Sigmoid colon (tissue), 7 donors: ENCODE results near the gene HMGN1. TPM values are rescaled to one million over a fixed set of nuclear protein-coding genes. Genes with fewer than 3 reads are reported as not detected.

Experiments used
- DNase-seq: peaks from one replicate; pipeline ENCODE4 v3.0.0-alpha.2; 2019
- H3K27ac ChIP-seq, 4 donors: fragments of 200-600 bp; sonication (generic); one replicate each; pipeline ENCODE4 v1.5.1; 2016 to 2019; ENCODE audit warnings: mild to moderate bottlenecking in 1 of 4
- H3K27me3 ChIP-seq, 3 donors: fragments of 200-600 bp; sonication (generic); one replicate each; pipeline ENCODE4 v1.5.1; 2019; ENCODE audit warnings: mild to moderate bottlenecking in 1 of 3
- H3K36me3 ChIP-seq, 4 donors: fragments of 200-600 bp; sonication (generic); one replicate each; pipeline ENCODE4 v1.5.1; 2016 to 2019
- H3K4me1 ChIP-seq, 4 donors: fragments of 200-600 bp; sonication (generic); one replicate each; pipeline ENCODE4 v1.5.1; 2017 to 2019
- H3K4me3 ChIP-seq, 4 donors: fragments of 200-600 bp; sonication (generic); one replicate each; pipeline ENCODE4 v1.5.1; 2017 to 2019; ENCODE audit warnings: mild to moderate bottlenecking in 2 of 4, moderate library complexity in 1 of 4
- H3K9me3 ChIP-seq, 4 donors: fragments of 200-600 bp in 3 of 4; sonication (generic) in 3 of 4; one replicate each; pipeline versions ENCODE4 v1.5.1 to v1.6.1; 2013 to 2019
- CTCF ChIP-seq, 4 experiments: fragments of 450-650 bp in 3 of 4; fragments of 200-600 bp in 1 of 4; IDR thresholded peaks; one replicate each; pipeline ENCODE4 v1.5.1; 2016 to 2019; ENCODE audit warnings: antibody characterized with exemption in 4 of 4, mild to moderate bottlenecking in 3 of 4, moderate library complexity in 2 of 4
- EP300 ChIP-seq, 4 donors: sonication (generic); formaldehyde crosslinking; IDR thresholded peaks; one replicate each; pipeline ENCODE4 v1.6.1; 2017; ENCODE audit warnings: antibody characterized with exemption in 4 of 4
- POLR2A ChIP-seq, 2 donors: fragments of 450-650 bp; IDR thresholded peaks; one replicate each; pipeline ENCODE4 v1.6.1; 2016; ENCODE audit warnings: antibody characterized with exemption in 2 of 2, mild to moderate bottlenecking in 2 of 2, moderate library complexity in 2 of 2
- POLR2AphosphoS5 ChIP-seq, 4 donors: sonication (generic); formaldehyde crosslinking; IDR thresholded peaks; one replicate each; pipeline ENCODE4 v1.6.1; 2017; ENCODE audit warnings: antibody characterized with exemption in 4 of 4
- WGBS, 2 donors: extraction: QIAGEN DNeasy Blood & Tissue Kit; methylation state at CpG; one replicate each; pipeline ENCODE4 v1.1.7; 2013; 5-methylcytosine and 5-hydroxymethylcytosine counted together
- intact Hi-C: fragments of 100-400 bp; cut with DNase I; formaldehyde crosslinking; loops from one replicate; pipeline ENCODE4 v1.15.1; 2023
- polyA plus RNA-seq, 3 donors: library from polyadenylated mRNA; stranded (reverse); fragments of 200-250 nt; gene quantifications; one replicate each; pipeline ENCODE4 v1.2.3, GENCODE V29; 2013
- total RNA-seq, 4 donors: library from RNA; depleted of rRNA; stranded (reverse); fragments of >200 nt; gene quantifications; one replicate each; pipeline ENCODE4 v1.1.0, GENCODE V29; 2016
- donor health status: healthy with polysubstance abuse.
- donor health status: Bipolar disorder and iron deficiency.
- donor health status: healthy.

Gene HMGN1
- total and polyA plus RNA-seq, 7 donors, result 48.2 to 191 (median 73.3) TPM

GRCh38 chr21:39339231-39339630, 9.7 kb downstream of the HMGN1 start:
- DNase-seq, result no peak
- H3K27me3 ChIP-seq, result no peaks in the 10 kb centered on the region
- TF ChIP-seq CTCF (IDR thresholded peaks at IDR 0.05), result no peak
- no peak for TF ChIP-seq EP300 (IDR thresholded peaks at IDR 0.05)
- no peak for TF ChIP-seq POLR2AphosphoS5 (IDR thresholded peaks at IDR 0.05)
- TF ChIP-seq POLR2A (IDR thresholded peaks at IDR 0.05), result no peak
- H3K36me3 ChIP-seq, result peaks cover 0 to 32% (median 15%) of the 10 kb centered on the region in 4 donors
- H3K27ac ChIP-seq, result no peak overlapping the region
- no peaks in the 10 kb centered on the region for H3K9me3 ChIP-seq
- WGBS, 2 donors, result 93 to 94% methylated on average over 2 of the region's 2 CpGs
- H3K4me1 ChIP-seq, result no peaks in the 10 kb centered on the region
- intact Hi-C loops, result no loop called here
- H3K4me3 ChIP-seq, result no peak overlapping the region

- no peaks in the 10 kb centered on the region for H3K9me3 ChIP-seq
- TF ChIP-seq POLR2AphosphoS5 (IDR thresholded peaks at IDR 0.05) (no peak), EP300 (IDR thresholded peaks at IDR 0.05) (no peak), CTCF (IDR thresholded peaks at IDR 0.05) (no peak), POLR2A (IDR thresholded peaks at IDR 0.05) (no peak)
- no peak overlapping the region for H3K4me3 ChIP-seq
- intact Hi-C loops, result no loop called here
- no peak for DNase-seq
- H3K4me1 ChIP-seq, result no peaks in the 10 kb centered on the region
- no peaks in the 10 kb centered on the region for H3K27me3 ChIP-seq
- H3K27ac ChIP-seq, result no peak overlapping the region
- H3K36me3 ChIP-seq, result peaks cover 0 to 11% (median 3%) of the 10 kb centered on the region in 4 donors
- WGBS, 2 donors, result 85 to 91% methylated on average over 13 of the region's 13 CpGs
Measured at GRCh38 chr21:39336457-39337008, 12.4 kb downstream of the HMGN1 start.

- Histone ChIP-seq H3K27ac (no peak overlapping the region), H3K4me1 (no peaks in the 10 kb centered on the region), H3K27me3 (no peaks in the 10 kb centered on the region), H3K9me3 (no peaks in the 10 kb centered on the region), H3K36me3 (no peaks in the 10 kb centered on the region), H3K4me3 (no peak overlapping the region)
- no peak for TF ChIP-seq EP300 (IDR thresholded peaks at IDR 0.05)
- no peak for TF ChIP-seq CTCF (IDR thresholded peaks at IDR 0.05)
- no peak for TF ChIP-seq POLR2A (IDR thresholded peaks at IDR 0.05)
- no peak for TF ChIP-seq POLR2AphosphoS5 (IDR thresholded peaks at IDR 0.05)
- no peak for DNase-seq
- intact Hi-C loops, result no loop called here
- WGBS, 2 donors, result 93 to 97% methylated on average over 4 of the region's 4 CpGs
Measured at GRCh38 chr21:39334611-39335010, 14.3 kb downstream of the HMGN1 start.

- TF ChIP-seq EP300 (IDR thresholded peaks at IDR 0.05) (no peak), CTCF (IDR thresholded peaks at IDR 0.05) (no peak), POLR2AphosphoS5 (IDR thresholded peaks at IDR 0.05) (no peak), POLR2A (IDR thresholded peaks at IDR 0.05) (no peak)
- DNase-seq, result no peak
- H3K4me1 ChIP-seq, result no peaks in the 10 kb centered on the region
- no peaks in the 10 kb centered on the region for H3K36me3 ChIP-seq
- H3K9me3 ChIP-seq, result no peaks in the 10 kb centered on the region
- no peak overlapping the region for H3K4me3 ChIP-seq
- 13 to 66% methylated on average over 8 of the region's 8 CpGs for WGBS, 2 donors
- no peaks in the 10 kb centered on the region for H3K27me3 ChIP-seq
- intact Hi-C loops, result no loop called here
- no peak overlapping the region for H3K27ac ChIP-seq
Measured at GRCh38 chr21:39332175-39332574, 16.7 kb downstream of the HMGN1 start.

- Histone ChIP-seq H3K36me3 (no peaks in the 10 kb centered on the region), H3K4me3 (no peak overlapping the region), H3K27me3 (no peaks in the 10 kb centered on the region), H3K4me1 (no peaks in the 10 kb centered on the region), H3K27ac (no peak overlapping the region), H3K9me3 (no peaks in the 10 kb centered on the region)
- intact Hi-C loops, result no loop called here
- WGBS, 2 donors, result 66 to 86% methylated on average over 6 of the region's 6 CpGs
- no peak for TF ChIP-seq EP300 (IDR thresholded peaks at IDR 0.05)
- DNase-seq, result no peak
Measured at GRCh38 chr21:39330001-39330400, 18.9 kb downstream of the HMGN1 start.
